Activated CD4-positive, alpha-beta T cell treated with anti-CD3 and anti-CD28 coated beads for 36 hours (primary cell): ENCODE measurements around the gene MGST2. TPM values are rescaled to one million over a fixed set of nuclear protein-coding genes. Genes with fewer than 3 reads are reported as not detected.
A peak's percentile ranks its signal among the peaks of the same experiment; 100 is the strongest.

Source experiments
- ATAC-seq: fragments of 200-7000 bp; cut with Tn5 transposase; one replicate; pipeline ENCODE4 v1.10.0; 2021; ENCODE audit warnings: mild to moderate bottlenecking, moderate library complexity
- CTCF ChIA-PET: fragments of 350-600 bp; sonication (Branson Sonifier 250); formaldehyde crosslinking; loops from one replicate; lab custom pipeline; 2021; ENCODE audit warnings: antibody characterized with exemption; lab: Charles Lee
- POLR2A ChIA-PET: fragments of 350-600 bp; sonication (Branson Sonifier 250); formaldehyde crosslinking; loops from one replicate; lab custom pipeline; 2021; ENCODE audit warnings: antibody characterized with exemption, inconsistent platforms; lab: Charles Lee
- DNase-seq: peaks from one replicate; pipeline ENCODE4 v3.0.0-alpha.2; 2020
- H3K27ac Mint-ChIP-seq: one replicate; pipeline ENCODE4 v1.8.0; 2021; ENCODE audit warnings: mixed read lengths
- H3K27me3 Mint-ChIP-seq: one replicate; pipeline ENCODE4 v1.8.0; 2021; ENCODE audit warnings: mixed read lengths
- H3K36me3 Mint-ChIP-seq: one replicate; pipeline ENCODE4 v1.8.0; 2021; ENCODE audit warnings: low read depth, mixed read lengths
- H3K4me1 Mint-ChIP-seq: one replicate; pipeline ENCODE4 v1.8.0; 2021; ENCODE audit warnings: mixed read lengths
- H3K4me3 Mint-ChIP-seq: one replicate; pipeline ENCODE4 v1.8.0; 2021; ENCODE audit warnings: mild to moderate bottlenecking, moderate library complexity, mixed read lengths
- H3K9me3 Mint-ChIP-seq: one replicate; pipeline ENCODE4 v1.8.0; 2021; ENCODE audit warnings: low read depth, mixed read lengths
- intact Hi-C, 2 experiments: fragments of 100-400 bp; cut with DNase I in 1 of 2; cut with micrococcal nuclease in 1 of 2; formaldehyde crosslinking; loops; one replicate each; pipeline versions ENCODE4 v1.14.2 to v1.15.1; 2022 to 2024; cut with DNase I, micrococcal nuclease
- total RNA-seq, 2 experiments: library from RNA; stranded (reverse); gene quantifications; one replicate each; pipeline ENCODE4 v1.2.3, GENCODE V29; 2021

Gene MGST2
- total RNA-seq, 2 experiments from 2014 or later, result 28.9 to 32.8 TPM

- Mint-ChIP-seq H3K4me1 (peaks cover 24% of the 10 kb centered on the region), H3K27ac (peak overlapping the region; percentile 23), H3K27me3 (no peaks in the 10 kb centered on the region), H3K9me3 (no peaks in the 10 kb centered on the region), H3K36me3 (no peaks in the 10 kb centered on the region), H3K4me3 (no peak overlapping the region)
- ChIA-PET POLR2A (no interaction called here), CTCF (no interaction called here)
- no peak for DNase-seq
- no peak for ATAC-seq
- intact Hi-C loops, result loop anchor here (2.0 to 10.0 kb wide), 10 partner anchors 41 to 862 kb away; partner anchors contain the start of genes ELF2 (in 2 of the 2), ELMOD2 (in 1 of the 2), MAML3 (in 1 of the 2) and NOCT (in 1 of the 2)
These were observed 5.7 kb upstream of the MGST2 start for GRCh38 chr4:139659735-139660424.

- Mint-ChIP-seq H3K27ac (no peak overlapping the region), H3K36me3 (no peaks in the 10 kb centered on the region)
These were observed 5.0 kb upstream of the MGST2 start for GRCh38 chr4:139660568-139661043.

GRCh38 chr4:139663561-139664138 is 2.0 kb upstream of the MGST2 start:
- ChIA-PET POLR2A (no interaction called here), CTCF (interaction anchor here (0.9 to 1.0 kb wide), 2 partner anchors 41 to 696 kb away, joined by 3 read pairs; no protein-coding TSS in a partner anchor)
- intact Hi-C loops, result no loop called here
- no peak for ATAC-seq
- Mint-ChIP-seq H3K9me3 (no peaks in the 10 kb centered on the region), H3K4me3 (no peak overlapping the region), H3K27me3 (no peaks in the 10 kb centered on the region), H3K4me1 (peaks cover 23% of the 10 kb centered on the region), H3K36me3 (peaks cover 4% of the 10 kb centered on the region), H3K27ac (no peak overlapping the region)
- DNase-seq, result no peak

More at GRCh38 chr4:139660568-139661043, 5.0 kb upstream of the MGST2 start:
- no peaks in the 10 kb centered on the region for H3K9me3 Mint-ChIP-seq
- H3K27me3 Mint-ChIP-seq, result no peaks in the 10 kb centered on the region
- DNase-seq (no peak), ATAC-seq (no peak)
- CTCF ChIA-PET, result interaction anchor here (0.7 kb wide), 1 partner anchor 74 kb away, joined by 3 read pairs; no protein-coding TSS in a partner anchor
- H3K4me3 Mint-ChIP-seq, result no peak overlapping the region
- H3K4me1 Mint-ChIP-seq, result peaks cover 29% of the 10 kb centered on the region
- intact Hi-C loops, result no loop called here
- POLR2A ChIA-PET, result no interaction called here

- no peak for ATAC-seq
- POLR2A ChIA-PET, result no interaction called here
- no peak for DNase-seq
- intact Hi-C loops, result no loop called here
- Mint-ChIP-seq H3K4me1 (peaks cover 21% of the 10 kb centered on the region), H3K27ac (no peak overlapping the region), H3K4me3 (no peak overlapping the region), H3K27me3 (no peaks in the 10 kb centered on the region), H3K9me3 (no peaks in the 10 kb centered on the region), H3K36me3 (peaks cover 8% of the 10 kb centered on the region)
- CTCF ChIA-PET, result interaction anchor here (0.7 to 1.2 kb wide), 5 partner anchors 11 to 589 kb away, joined by 3 to 4 read pairs (median 3); no protein-coding TSS in a partner anchor
These were observed 1.2 kb upstream of the MGST2 start for GRCh38 chr4:139664442-139664841.

GRCh38 chr4:139665079-139665689 is 435 bp upstream of the MGST2 start:
- Mint-ChIP-seq H3K9me3 (no peaks in the 10 kb centered on the region), H3K4me3 (peak overlapping the region; percentile 89), H3K36me3 (peaks cover 8% of the 10 kb centered on the region), H3K27me3 (no peaks in the 10 kb centered on the region), H3K27ac (peak overlapping the region; percentile 95), H3K4me1 (peaks cover 19% of the 10 kb centered on the region)
- ATAC-seq, result peak; percentile 43
- DNase-seq, result peak; percentile 27
- ChIA-PET POLR2A (interaction anchor here (0.6 kb wide), 1 partner anchor 59 kb away, joined by 3 read pairs; no protein-coding TSS in a partner anchor), CTCF (interaction anchor here (0.5 to 2.9 kb wide), 6 partner anchors 9 to 588 kb away, joined by 3 to 28 read pairs (median 4); no protein-coding TSS in a partner anchor)
- intact Hi-C loops, result loop anchor here in 1 of 2 experiments (1.0 kb wide), 1 partner anchor 8 kb away; no protein-coding TSS in a partner anchor

- ATAC-seq, result peak; percentile 32
- H3K27ac Mint-ChIP-seq, result peak overlapping the region; percentile 95
These were observed 1.2 kb downstream of the MGST2 start for GRCh38 chr4:139666735-139667281.

GRCh38 chr4:139668036-139668435 is 2.4 kb downstream of the MGST2 start:
- POLR2A ChIA-PET, result interaction anchor here (0.6 to 1.1 kb wide), 2 partner anchors 10 to 31 kb away, joined by 3 read pairs; no protein-coding TSS in a partner anchor
- intact Hi-C loops, result no loop called here
- no peaks in the 10 kb centered on the region for H3K27me3 Mint-ChIP-seq

More at GRCh38 chr4:139666735-139667281, 1.2 kb downstream of the MGST2 start:
- DNase-seq, result peak; percentile 34
- Mint-ChIP-seq H3K4me1 (peaks cover 19% of the 10 kb centered on the region), H3K9me3 (no peaks in the 10 kb centered on the region), H3K4me3 (peak overlapping the region; percentile 89), H3K36me3 (peaks cover 8% of the 10 kb centered on the region), H3K27me3 (no peaks in the 10 kb centered on the region)
- CTCF ChIA-PET, result interaction anchor here (1.0 to 2.9 kb wide), 4 partner anchors 10 to 706 kb away, joined by 3 to 28 read pairs (median 4); partner anchors contain the start of gene SCOC
- POLR2A ChIA-PET, result no interaction called here
- intact Hi-C loops, result no loop called here

GRCh38 chr4:139668658-139669201 is 3.1 kb downstream of the MGST2 start:
- peaks cover 8% of the 10 kb centered on the region for H3K36me3 Mint-ChIP-seq

More at GRCh38 chr4:139668036-139668435, 2.4 kb downstream of the MGST2 start:
- DNase-seq (no peak), ATAC-seq (no peak)
- no peak overlapping the region for H3K27ac Mint-ChIP-seq
- peaks cover 8% of the 10 kb centered on the region for H3K36me3 Mint-ChIP-seq
- CTCF ChIA-PET, result interaction anchor here (1.4 kb wide), 1 partner anchor 12 kb away, joined by 5 read pairs; no protein-coding TSS in a partner anchor
- H3K4me1 Mint-ChIP-seq, result peaks cover 19% of the 10 kb centered on the region
- H3K9me3 Mint-ChIP-seq, result no peaks in the 10 kb centered on the region
- H3K4me3 Mint-ChIP-seq, result no peak overlapping the region

GRCh38 chr4:139669335-139669734 is 3.7 kb downstream of the MGST2 start:
- H3K4me1 Mint-ChIP-seq, result peaks cover 19% of the 10 kb centered on the region
- intact Hi-C loops, result no loop called here
- ChIA-PET POLR2A (no interaction called here), CTCF (no interaction called here)
- peaks cover 8% of the 10 kb centered on the region for H3K36me3 Mint-ChIP-seq
- ATAC-seq (no peak), DNase-seq (no peak)
- no peak overlapping the region for H3K27ac Mint-ChIP-seq
- H3K27me3 Mint-ChIP-seq, result no peaks in the 10 kb centered on the region
- H3K9me3 Mint-ChIP-seq, result no peaks in the 10 kb centered on the region
- no peak overlapping the region for H3K4me3 Mint-ChIP-seq

More at GRCh38 chr4:139668658-139669201, 3.1 kb downstream of the MGST2 start:
- no peaks in the 10 kb centered on the region for H3K27me3 Mint-ChIP-seq
- peaks cover 19% of the 10 kb centered on the region for H3K4me1 Mint-ChIP-seq
- CTCF ChIA-PET, result interaction anchor here (1.4 kb wide), 1 partner anchor 12 kb away, joined by 5 read pairs; no protein-coding TSS in a partner anchor
- no peak overlapping the region for H3K27ac Mint-ChIP-seq
- POLR2A ChIA-PET, result interaction anchor here (1.1 kb wide), 1 partner anchor 11 kb away, joined by 3 read pairs; no protein-coding TSS in a partner anchor
- ATAC-seq (no peak), DNase-seq (no peak)
- intact Hi-C loops, result no loop called here
- H3K9me3 Mint-ChIP-seq, result no peaks in the 10 kb centered on the region
- no peak overlapping the region for H3K4me3 Mint-ChIP-seq

- peaks cover 19% of the 10 kb centered on the region for H3K4me1 Mint-ChIP-seq
- POLR2A ChIA-PET, result no interaction called here
- ATAC-seq (no peak), DNase-seq (no peak)
- intact Hi-C loops, result no loop called here
- no peaks in the 10 kb centered on the region for H3K9me3 Mint-ChIP-seq
- no peak overlapping the region for H3K4me3 Mint-ChIP-seq
- no peaks in the 10 kb centered on the region for H3K27me3 Mint-ChIP-seq
- no peak overlapping the region for H3K27ac Mint-ChIP-seq
- CTCF ChIA-PET, result no interaction called here
- H3K36me3 Mint-ChIP-seq, result peaks cover 8% of the 10 kb centered on the region
These were observed 4.3 kb downstream of the MGST2 start for GRCh38 chr4:139669890-139670289.
